Measurements from ENCODE around the gene GADD45B.
A peak's percentile ranks its signal among the peaks of the same experiment; 100 is the strongest.

Gene GADD45B, protein sequence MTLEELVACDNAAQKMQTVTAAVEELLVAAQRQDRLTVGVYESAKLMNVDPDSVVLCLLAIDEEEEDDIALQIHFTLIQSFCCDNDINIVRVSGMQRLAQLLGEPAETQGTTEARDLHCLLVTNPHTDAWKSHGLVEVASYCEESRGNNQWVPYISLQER

DNA sequence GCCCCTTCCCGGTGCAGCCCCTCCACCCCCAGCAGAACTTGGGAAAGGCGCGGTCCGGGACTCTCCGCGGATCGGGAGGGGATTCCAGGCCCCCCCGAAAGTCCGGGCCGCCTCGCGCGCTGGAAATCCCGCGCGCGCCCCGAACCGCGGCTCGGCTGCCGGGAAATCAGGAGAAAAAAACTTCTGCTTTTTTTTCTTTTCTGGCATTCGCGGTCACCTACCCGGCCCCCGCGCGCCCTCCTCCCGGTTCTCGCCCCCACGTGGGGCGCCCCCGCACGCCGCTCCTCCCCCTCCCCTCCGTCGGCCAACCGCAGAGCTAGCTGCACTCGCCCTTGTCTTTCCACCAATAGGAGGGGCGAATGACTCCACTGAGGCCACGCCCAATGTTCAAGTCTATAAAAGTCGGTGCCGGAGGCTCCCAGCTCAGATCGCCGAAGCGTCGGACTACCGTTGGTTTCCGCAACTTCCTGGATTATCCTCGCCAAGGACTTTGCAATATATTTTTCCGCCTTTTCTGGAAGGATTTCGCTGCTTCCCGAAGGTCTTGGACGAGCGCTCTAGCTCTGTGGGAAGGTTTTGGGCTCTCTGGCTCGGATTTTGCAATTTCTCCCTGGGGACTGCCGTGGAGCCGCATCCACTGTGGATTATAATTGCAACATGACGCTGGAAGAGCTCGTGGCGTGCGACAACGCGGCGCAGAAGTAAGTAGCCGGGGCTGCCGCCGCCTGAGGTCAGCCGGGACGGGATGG lies at the start of gene GADD45B:
GADD45B (plus strand) TSS at position 426 of the 749 bp plus-strand sequence; CDS start at position 658, 232 bp downstream.
- peak; percentile 94 for DNase-seq (ENCODE audit: low read depth)

DNA sequence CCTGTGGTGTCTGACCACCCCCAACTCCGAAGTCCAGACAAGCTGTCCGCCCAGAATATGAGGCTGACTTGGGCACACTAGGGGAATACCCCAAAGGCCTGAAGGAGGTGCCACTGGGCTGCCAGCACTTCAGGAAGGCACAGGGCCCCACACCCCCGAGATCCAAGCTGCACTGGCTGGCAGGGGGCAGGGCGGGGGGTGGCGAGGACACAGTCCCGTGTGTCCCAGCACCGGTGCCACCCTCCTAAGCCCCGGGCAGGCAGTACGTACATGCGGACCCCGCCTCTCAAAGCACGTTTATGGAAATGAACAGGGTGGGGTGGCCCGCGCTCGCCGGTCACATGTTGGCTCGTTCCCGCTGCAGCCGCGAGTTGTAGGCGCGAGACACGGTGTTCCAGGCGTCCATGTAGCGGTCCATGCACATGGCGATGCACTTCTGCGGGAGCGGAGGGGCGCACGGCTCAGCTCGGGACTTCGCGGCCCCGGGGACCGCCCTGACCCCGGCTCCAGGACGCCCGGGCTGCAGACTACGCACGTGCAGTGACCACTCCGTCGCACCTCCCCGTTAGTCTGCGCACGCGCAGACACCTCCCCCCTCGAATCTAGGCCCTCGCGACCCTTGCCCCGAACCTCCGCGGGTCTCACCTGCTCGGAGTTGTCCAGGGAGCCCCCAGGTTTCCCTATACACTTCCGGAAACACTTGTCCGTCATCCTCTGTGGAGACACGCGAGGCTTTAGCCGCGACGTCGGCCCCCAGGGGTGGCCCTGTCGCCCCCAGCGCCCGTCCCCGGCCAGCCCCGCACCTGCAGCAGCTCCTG lies 49.1 kb upstream of the GADD45B start:
- DNase-seq (ENCODE audit: low read depth): peak; percentile 29

DNA sequence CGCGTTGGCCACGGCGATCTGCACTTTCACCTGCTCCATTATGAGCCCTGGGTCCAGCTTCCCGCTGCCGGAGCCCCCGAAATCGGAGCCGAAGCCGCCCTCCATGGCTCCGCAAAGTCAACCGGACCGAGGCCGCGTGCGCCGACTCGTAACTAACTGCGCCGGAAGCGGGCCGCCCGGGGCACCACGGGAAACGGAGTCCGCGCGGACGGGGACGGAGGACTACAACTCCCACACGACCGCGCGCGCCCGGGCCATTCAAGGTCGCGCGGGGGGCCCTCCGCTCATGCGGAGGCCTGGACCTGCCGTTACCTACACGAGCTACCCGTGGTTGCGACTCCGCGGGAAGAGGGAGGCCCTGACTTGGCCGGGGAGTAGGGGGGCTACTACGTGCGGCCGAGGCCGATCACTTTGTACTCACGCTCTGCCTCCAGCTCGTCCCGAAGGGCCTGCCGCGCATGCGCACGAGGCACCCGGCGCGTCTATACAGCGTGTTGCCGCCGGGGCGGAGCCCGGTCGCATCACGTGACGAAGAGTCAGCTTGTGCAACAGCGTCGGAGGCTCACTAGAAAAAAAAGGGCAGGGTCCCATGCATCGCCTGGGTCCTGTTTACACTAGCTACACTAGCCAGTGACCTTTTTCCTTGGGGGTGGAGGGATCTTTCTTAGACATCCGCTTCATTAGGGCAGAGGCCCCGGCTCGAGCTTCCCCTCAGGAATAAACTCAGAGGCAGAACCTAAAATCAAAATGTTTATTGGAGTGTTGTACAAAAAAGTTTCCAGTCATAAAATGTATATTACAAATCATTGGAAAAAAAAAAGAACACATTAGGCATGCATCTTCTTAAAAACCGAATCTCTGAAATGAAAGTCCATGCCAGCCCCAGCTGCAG lies 48.3 kb upstream of the GADD45B start, which contains the start of gene TIMM13:
TIMM13 (minus strand) TSS at position 158 of the 892 bp plus-strand sequence; CDS start at position 105, 53 bp downstream.
- peak; percentile 95 for DNase-seq (ENCODE audit: low read depth)

DNA sequence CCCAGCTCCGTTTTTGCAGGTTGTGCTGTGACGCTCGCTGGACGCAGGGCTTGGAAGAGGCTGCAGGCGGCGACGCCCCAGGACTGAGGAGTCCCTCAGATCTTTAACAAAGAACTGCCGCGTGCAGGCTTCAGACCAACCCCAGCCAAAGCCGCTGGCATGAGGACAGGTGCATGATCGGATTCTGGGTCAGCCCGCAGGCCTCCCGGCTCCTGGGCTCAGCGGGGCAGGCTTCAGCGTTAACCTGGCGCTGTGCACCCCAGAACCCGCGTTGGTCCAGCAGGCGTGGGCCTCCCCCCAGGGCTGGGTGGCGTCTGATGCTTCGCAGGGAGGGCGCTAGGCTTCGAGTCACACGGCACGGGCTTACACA lies 47.6 kb upstream of the GADD45B start:
- no peak for DNase-seq (ENCODE audit: low read depth)

DNA sequence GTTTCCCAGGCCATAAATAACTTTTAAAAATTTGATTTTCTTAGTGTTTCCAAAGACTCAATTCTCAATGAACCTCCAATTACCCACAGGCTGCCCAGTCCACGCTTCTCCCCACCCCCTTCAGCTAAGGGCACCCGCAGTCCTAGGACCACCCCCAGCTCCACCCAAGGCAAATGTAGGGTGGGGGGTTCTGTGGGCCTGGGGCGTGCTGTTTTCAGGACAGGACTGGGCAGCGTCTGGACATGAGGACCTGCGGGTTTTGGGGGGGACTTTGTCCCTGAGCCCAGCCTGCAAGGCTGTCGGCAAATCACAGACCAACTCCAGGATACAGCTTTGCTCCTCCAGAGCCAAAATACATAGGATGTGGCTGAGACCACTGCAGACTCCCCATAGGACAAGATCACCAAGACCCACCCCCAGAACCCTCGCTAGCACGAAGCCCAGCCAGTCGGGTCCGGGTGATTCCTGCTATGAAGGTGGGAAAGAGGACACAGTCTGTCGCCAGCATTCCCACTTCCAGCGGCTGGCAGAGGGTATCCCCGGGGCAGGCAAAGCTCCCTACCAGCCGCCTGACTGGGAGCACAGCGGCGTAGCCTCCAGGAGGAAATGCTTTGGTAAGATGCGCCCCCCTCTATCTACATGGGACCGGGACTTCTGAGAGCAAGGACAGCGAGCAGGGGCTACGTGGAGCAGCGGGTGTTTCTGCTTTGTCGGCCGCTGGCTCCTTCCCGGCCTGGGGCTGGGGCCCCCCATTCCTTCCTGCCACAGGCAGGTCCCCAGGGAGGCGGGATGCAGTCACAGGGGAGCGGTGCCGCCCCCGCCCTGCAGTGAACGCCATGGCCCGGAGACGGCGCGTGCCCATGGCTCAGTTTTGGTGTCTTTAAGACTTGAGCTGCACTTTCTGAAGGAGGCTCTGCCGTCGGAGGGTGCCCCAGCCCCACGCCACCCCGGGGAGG lies 46.9 kb upstream of the GADD45B start:
- DNase-seq (ENCODE audit: low read depth): no peak

DNA sequence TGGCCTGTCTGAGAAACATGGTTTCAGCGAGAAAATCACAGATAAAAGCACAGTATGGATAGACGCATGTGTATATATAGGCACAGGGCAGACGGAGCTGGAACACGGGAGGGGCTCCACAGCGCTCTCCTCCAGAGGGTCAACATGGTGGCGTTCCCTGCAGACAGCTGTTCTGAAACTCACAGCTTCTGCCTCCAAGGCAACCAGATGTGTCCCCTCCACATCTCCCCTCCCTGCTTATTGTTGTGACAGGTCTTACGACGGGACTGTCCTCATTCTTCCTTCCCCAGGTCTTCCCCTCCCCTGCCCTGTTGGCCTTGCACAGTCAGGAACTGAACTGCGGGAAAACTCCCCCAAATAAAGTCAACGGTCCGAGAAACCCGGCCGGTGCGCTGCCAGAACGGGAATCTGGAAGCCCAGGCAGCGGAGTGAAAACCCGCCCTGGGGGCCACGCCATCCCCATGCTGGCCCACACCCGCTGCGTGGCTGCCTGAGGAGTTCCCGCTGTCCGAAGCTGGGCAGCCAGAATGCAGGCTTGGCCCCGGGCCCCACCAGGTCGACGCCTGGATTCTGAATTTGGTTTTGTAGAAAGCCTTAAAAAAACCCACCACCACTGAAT lies 45.9 kb upstream of the GADD45B start:
- DNase-seq (ENCODE audit: low read depth): no peak

DNA sequence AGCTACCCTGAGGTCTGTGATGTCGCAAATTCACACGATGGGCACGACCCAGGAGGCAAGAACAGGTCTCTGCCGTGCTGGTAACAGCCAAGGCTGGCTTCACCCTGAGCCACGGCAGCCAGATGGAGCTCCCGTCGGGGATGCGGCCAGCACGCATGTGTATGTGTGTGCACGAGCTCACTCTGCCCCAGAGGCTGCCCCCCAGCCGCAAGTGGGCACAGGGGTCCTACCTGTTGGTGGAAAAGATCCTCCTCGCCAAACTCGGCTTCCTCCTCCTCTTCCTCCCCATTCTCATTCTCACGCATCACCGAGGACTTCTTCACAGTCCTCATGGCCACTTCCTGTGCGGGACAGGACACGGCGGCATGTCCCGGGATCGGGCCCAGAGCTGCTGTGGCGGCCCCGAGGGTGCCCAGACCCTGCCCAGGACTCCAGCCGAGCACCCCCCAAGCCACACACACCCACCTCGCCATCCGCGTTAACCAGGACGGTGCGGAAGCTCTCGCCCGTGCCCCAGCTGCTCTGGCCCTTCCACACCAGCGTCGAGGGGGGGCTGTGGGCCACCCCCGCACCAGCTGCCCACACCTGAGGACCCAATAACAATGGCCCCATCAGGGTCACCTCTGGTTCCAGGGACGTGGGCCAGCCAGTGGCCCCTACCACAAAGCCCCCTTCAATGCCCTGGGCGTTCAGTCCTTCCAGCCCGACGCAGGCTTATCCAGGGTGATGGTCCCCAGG lies 44.4 kb upstream of the GADD45B start:
- DNase-seq (ENCODE audit: low read depth): no peak

DNA sequence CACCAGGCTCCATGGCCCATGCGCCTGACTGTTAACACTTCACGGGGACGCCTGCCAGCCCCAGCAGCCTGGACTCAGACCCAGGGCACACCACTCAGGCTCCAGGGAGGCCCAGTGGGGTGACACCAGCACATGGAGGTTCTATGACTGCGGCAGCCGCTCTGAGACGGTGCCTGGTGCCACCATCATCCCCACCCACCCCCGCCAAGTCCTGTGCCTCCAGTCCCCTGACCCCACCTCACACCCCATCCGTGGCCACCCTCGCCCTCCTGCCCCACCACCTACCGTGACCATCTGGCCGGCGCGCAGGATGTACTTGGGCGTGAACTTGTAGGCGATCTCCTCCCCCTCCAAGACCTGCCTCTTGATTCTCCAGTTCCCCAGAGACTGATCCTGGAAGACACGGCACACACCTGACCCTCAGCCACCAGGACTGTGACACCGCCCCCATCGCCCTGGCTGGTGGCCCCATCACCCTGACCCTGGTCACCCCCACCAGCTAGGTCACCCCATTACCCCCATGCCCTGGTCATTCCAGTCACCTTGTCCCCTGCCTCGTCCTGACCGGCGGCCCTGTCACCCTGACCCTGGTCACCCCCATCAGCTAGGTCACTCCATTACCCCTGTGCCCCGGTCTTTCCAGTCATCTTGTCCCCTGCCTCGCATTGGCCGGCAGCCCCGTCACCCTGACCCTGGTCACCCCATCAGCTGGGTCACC lies 43.6 kb upstream of the GADD45B start:
- no peak for DNase-seq (ENCODE audit: low read depth)

DNA sequence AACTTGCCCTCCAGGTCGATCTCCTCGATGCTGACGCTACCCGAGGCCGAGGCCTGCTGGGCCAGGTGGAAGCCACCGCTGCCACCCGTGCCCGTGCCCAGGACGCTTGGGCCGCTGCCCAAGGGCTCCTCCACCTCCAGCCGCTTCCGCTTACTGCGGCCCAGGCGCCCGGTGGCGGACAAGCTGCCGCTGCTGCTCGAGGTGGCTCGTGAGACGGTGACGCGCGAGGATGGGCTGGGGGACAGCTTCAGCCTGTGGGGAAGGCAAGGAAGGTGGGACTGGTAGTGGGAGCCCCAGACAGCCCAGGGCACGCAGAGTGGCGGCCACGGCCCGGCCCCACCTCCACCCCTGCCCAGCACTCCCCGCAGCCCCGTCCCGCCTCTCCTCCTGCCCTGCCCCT lies 42.1 kb upstream of the GADD45B start:
- DNase-seq (ENCODE audit: low read depth): no peak

DNA sequence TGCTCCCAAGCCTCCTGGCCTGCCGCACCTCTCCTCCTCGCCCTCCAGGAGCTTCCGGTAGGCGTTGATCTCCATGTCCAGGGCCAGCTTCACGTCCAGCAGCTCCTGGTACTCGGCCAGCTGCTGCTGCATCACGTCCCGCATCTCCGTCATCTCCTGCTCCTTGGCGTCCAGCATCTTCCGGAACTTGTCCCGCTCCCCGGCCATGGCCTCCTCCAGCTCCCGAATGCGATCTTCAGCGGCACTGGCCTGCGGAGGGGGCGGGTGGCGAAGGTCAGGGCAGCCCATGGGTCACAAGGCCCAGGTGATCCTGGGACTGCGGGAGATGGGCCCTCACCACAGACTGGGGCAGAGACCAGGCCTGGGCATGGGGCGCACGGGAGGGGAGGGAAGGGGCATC lies 41.7 kb upstream of the GADD45B start:
- DNase-seq (ENCODE audit: low read depth): no peak

DNA sequence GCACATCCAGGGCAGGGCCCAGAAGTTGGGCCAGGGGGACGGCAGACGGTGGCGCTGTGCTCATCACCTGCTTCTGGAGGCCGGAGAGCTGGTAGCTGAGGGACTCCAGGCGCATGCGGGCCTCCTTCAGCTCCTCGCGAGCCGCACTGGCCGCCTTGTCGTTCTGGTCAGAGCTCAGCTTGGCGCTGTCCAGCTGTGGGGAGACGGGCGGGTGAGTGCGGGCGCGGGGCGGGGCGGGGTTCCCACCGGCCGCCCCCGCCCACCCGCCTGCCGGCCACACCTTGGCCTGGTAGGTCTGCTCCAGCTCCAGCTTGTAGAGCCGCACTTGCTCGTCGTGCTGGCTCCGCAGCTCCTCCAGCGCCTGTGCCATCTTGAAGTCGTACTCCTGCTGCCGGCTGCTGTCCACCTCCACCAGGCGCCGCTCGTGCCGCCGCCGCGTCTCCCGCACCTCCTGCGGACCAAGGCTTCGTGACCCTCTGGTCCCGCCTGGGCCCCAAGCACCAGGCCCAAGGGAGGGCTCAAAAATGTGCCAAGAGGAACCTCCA lies 41.1 kb upstream of the GADD45B start:
- no peak for DNase-seq (ENCODE audit: low read depth)

DNA sequence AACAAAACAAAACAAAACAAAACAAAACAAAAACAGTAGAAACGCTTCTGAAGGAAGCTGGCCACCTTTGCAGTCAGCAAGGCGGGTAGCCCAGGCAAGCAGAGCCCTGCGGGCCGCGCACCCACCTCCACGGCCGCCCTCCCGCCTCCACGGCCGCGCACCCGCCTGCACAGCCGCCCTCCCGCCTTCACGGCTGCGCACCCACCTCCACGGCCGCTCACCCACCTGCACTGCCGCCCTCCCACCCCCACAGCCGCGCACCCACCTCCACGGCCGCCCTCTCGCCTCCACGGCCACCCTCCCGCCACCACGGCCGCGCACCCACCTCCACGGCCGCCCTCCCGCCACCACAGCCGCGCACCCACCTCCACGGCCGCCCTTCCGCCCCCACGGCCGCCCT lies 39.5 kb upstream of the GADD45B start:
- no peak for DNase-seq (ENCODE audit: low read depth)

DNA sequence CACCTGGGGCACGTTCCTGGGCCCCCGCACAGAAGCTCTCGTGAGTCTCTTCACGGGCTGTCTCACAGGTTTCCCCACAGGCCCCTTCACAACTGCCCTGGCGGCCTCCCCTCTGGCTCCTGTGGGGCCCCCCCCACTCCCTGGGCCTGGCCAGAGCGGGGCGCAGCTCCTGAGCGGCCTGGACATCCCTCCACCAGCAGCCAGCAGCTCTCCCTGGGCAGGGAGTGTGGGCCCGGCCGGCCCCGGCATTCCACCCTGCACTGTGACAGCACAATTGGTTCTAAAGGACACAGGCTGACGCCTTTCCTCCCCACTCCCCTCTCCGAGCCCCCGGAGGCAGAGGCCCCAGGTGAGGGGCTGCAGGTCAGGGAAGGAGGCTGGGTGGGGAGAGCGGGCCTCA lies 39.0 kb upstream of the GADD45B start:
- no peak for DNase-seq (ENCODE audit: low read depth)

DNA sequence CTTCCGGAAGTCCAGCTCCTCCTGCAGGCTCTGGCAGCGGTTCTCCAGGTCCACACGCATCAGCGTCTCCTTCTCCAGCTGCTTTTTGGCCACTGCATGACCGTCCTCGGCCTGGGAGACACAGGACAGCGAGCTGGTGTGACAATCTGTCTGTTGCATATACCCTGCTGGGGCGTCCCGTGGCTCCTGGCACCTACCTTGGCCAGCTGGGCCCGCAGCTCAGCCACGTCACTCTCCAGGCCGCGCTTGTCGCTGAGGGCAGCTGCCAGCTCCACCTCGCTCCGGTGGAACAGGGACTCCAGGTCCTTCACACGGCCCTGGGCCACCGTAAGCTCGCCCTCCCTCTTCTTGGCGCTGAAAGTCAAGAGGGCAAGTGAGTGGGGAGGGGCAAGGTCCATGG lies 37.7 kb upstream of the GADD45B start:
- DNase-seq (ENCODE audit: low read depth): no peak

DNA sequence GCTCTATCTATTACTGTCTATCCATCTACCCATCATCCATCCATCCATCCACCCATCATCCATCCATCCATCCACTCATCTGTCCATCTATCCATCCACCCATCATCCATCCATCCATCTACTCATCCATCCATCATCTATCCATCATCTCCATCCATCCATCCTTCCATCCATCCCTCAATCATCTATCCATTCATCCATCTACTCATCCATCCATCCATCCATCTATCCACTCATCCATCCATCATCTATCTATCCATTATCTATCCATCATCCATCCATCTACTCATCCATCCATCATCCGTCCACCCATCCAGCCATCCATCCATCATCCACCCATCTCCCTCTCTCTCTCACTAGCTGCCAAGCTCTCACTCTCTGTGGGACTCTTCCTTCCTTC lies 35.4 kb upstream of the GADD45B start:
- no peak for DNase-seq (ENCODE audit: low read depth)

DNA sequence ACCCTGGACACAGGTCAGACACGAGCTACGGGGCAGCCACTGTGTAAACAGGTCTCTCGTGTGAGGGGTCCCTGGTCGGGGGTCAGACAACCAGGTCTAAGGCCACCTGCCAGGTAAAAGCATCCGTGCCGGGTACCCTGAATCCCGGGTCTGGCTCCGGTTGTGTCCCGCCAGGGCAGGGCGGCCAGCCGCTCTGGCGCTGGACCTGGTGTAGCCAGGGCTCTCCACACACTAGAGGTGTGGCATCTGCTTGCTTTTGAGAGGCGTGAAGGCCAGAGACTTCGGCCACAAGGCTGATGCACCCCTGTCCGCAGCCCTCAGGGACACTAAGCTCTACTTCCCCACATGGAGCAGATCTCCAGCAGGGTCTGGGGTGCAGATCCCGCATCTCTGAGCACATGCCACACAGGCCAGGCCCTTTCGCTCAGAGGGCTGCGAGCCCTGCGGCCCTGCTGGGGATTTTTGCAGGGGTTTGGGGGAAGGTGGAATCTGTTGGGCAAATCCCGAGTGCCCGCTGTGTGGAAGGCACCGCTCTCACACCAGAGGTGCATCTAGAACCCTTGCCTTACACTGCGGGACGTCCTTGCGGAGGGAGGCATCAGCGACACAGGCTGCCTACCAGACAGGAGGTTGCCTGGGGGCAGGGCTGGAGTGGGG lies 34.7 kb upstream of the GADD45B start:
- no peak for DNase-seq (ENCODE audit: low read depth)

DNA sequence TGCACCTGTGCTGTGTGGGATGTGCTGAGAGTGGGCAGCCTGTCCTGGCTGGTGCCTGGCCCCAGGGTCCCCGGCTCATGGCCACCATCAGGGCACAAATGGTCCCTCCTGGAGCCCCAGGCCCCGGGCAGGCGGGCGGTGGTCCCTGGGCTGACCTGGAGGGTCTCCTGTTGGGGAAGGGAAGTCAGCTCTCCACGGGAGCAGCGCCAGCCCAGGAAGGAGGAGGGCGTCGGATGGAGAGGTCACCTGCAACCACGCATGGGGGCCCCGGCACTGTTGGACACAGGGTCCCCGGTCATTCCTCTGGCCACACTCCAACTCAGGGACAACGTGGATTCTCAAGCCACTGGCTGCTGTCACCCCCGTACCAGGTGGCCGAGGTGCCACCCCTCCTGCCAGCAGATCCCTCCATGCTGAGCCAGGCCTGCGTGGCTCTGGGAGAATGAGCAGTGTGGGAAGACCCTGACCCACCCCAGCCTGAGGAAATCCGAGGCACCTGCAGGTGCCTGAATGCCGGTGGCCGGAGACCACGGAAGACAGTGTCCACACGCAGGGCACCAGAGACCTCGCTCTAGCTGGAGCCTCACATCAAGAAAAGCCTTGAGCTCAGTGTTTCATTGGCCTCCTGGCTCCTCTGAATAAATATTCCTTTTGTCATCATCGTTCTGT lies 32.7 kb upstream of the GADD45B start:
- DNase-seq (ENCODE audit: low read depth): no peak

DNA sequence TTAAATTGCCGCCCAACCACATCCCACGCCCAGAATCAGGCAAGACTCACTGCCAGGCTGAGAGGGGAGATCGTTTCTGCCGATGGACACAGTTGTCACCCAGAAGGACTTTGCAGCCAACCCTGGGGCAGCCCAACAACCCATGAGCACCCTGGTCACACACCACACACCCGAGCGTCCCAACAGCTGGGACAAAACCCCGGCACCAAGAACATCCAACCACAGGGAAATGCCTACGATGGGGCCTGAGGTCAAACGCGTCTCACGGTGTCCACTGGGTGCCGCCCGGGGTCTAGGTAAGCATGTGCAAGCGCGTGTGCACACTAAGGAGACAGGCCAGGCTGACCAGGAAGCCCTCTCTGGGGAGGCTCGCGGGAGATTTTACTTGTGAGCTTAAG lies 32.1 kb upstream of the GADD45B start:
- DNase-seq (ENCODE audit: low read depth): no peak

All from activated T-helper 9 cell treated with anti-CD3 and anti-CD28 coated beads, Interleukin-2, amount 50 U/mL, for 16 hours (primary cell).